ENCODE results near the gene DIAPH2. TPM values are rescaled to one million over a fixed set of nuclear protein-coding genes. Genes with fewer than 3 reads are reported as not detected.

The DIAPH2 gene
- total RNA-seq, 1 experiment from 2014 or later = 10.9 TPM

- Histone ChIP-seq H3K9me2 (ENCODE audit: insufficient read depth) (no peaks in the 10 kb centered on the region), H3K4me3 (replicated peaks in 1 of 2; ENCODE audit: low read depth in 1 of 2, low read length in 2 of 2) (no peak overlapping the region), H3K4me2 (ENCODE audit: low read length) (no peak overlapping the region), H3K36me3 (ENCODE audit: control insufficient read depth in 1 of 2, insufficient read depth in 2 of 2, low read length in 2 of 2) (no peaks in the 10 kb centered on the region), H3K79me2 (ENCODE audit: insufficient read depth, low read length) (no peaks in the 10 kb centered on the region), H3K9me3 (ENCODE audit: control insufficient read depth in 1 of 2, insufficient read depth in 1 of 2, low read depth in 1 of 2, low read length in 2 of 2) (no peaks in the 10 kb centered on the region), H3K4me1 (ENCODE audit: control insufficient read depth in 1 of 2, insufficient read depth in 2 of 2, low read length in 2 of 2) (no peaks in the 10 kb centered on the region), H3K9ac (ENCODE audit: low read length) (no peak overlapping the region), H2AFZ (ENCODE audit: low read depth, low read length, poor library complexity, severe bottlenecking) (no peak overlapping the region), H3K27me3 (ENCODE audit: insufficient read depth, low read length) (no peaks in the 10 kb centered on the region), H4K20me1 (ENCODE audit: insufficient read depth) (no peaks in the 10 kb centered on the region), H3K27ac (ENCODE audit: low read depth, low read length) (no peak overlapping the region)
- DNase-seq (ENCODE audit: low read depth, low spot score) (no peak), ATAC-seq (no peak)
- ChIA-PET RAD21 (ENCODE audit: low non-redundant PET in 1 of 2, low total read pairs in 2 of 2, uncharacterized antibody in 2 of 2, unreplicated experiment in 2 of 2) (no interaction called here), POLR2A (no interaction called here), CTCF (no interaction called here)
- no TSS peak for BruUV-seq (replicated peaks)
- intact Hi-C loops (cut with micrococcal nuclease) = no loop called here
- TF ChIP-seq JUND (IDR thresholded peaks at IDR 0.05) (no peak), SIN3A (IDR thresholded peaks at IDR 0.05; ENCODE audit: low read depth) (no peak), TCF7L2 (IDR thresholded peaks at IDR 0.05; ENCODE audit: borderline replicate concordance, extremely low read depth, insufficient read depth, insufficient read length) (no peak), CTCF (IDR thresholded peaks at IDR 0.05 in 2 of 3, conservative IDR thresholded peaks at IDR 0.05 in 1 of 3; ENCODE audit: borderline replicate concordance in 1 of 3, insufficient read depth in 1 of 3, low read depth in 2 of 3, low read length in 2 of 3) (no peak), POLR2A (IDR thresholded peaks at IDR 0.05; ENCODE audit: borderline replicate concordance, extremely low read depth, insufficient read depth, insufficient read length) (no peak), SP1 (IDR thresholded peaks at IDR 0.05; ENCODE audit: low read depth) (no peak), ZNF274 (IDR thresholded peaks at IDR 0.05; ENCODE audit: low read depth, low read length) (no peak), SRF (IDR thresholded peaks at IDR 0.05; ENCODE audit: low read depth) (no peak), MAX (IDR thresholded peaks at IDR 0.05) (no peak), CBX3 (IDR thresholded peaks at IDR 0.05; ENCODE audit: low read depth) (no peak), ATF3 (IDR thresholded peaks at IDR 0.05) (no peak), POLR2AphosphoS5 (IDR thresholded peaks at IDR 0.05; ENCODE audit: low read depth, low read length) (no peak), EGR1 (IDR thresholded peaks at IDR 0.05; ENCODE audit: low read depth) (no peak), EZH2 (IDR thresholded peaks at IDR 0.05) (no peak), EZH2phosphoT487 (IDR thresholded peaks at IDR 0.05; ENCODE audit: borderline replicate concordance) (no peak), REST (IDR thresholded peaks at IDR 0.05; ENCODE audit: low read depth) (no peak), YY1 (IDR thresholded peaks at IDR 0.05; ENCODE audit: extremely low read depth, insufficient replicate concordance, low read depth, low read length) (no peak), FOSL1 (IDR thresholded peaks at IDR 0.05; ENCODE audit: low read depth) (no peak), CEBPB (IDR thresholded peaks at IDR 0.05; ENCODE audit: low read depth) (no peak)
These were observed 411.7 kb downstream of the DIAPH2 start for GRCh38 chrX:97096385-97096784.

All from HCT116 (cell line).